ENCODE data around the gene HDAC4. TPM values are rescaled to one million over a fixed set of nuclear protein-coding genes. Genes with fewer than 3 reads are reported as not detected.

HDAC4 gene
- total and polyA plus RNA-seq, 10 of the 15 experiments (the other 5 are each of a cell fraction or from before 2014, with no cell fraction given), result 0.22 to 15.7 (median 4.8) TPM

GRCh38 chr2:239216614-239217273 lies 184.1 kb downstream of the HDAC4 start:
- DNase-seq (ENCODE audit: low read depth, low spot score) (no peak), FAIRE-seq (no peak), ATAC-seq (peak; percentile 27; the same call in 2 of the 3 replicates)
- H3K79me2 ChIP-seq (ENCODE audit: control insufficient read depth, insufficient read depth, low read length), result no peaks in the 10 kb centered on the region
- H3K9me3 ChIP-seq (replicated peaks; ENCODE audit: control insufficient read depth, insufficient read depth, low read length), result no peaks in the 10 kb centered on the region; the same call in 2 of the 3 replicates
- no peaks in the 10 kb centered on the region for H3K27me3 ChIP-seq (replicated peaks in 1 of 2; ENCODE audit: control insufficient read depth in 2 of 2, insufficient read depth in 2 of 2, low read length in 1 of 2)
- no peaks in the 10 kb centered on the region; the same call in 1 of the 2 replicates for H3K4me1 ChIP-seq (ENCODE audit: control insufficient read depth, insufficient read depth, low read length)
- intact Hi-C loops (cut with micrococcal nuclease; ENCODE audit: unreplicated experiment) (no loop called here), in situ Hi-C loops (cut with MboI) (no loop called here)
- ChIA-PET POLR2A (no interaction called here), RAD21 (ENCODE audit: unreplicated experiment) (no interaction called here), SMC1A (ENCODE audit: uncharacterized antibody, unreplicated experiment) (no interaction called here), CTCF (interaction anchor here (0.6 to 1.0 kb wide), 2 partner anchors 37 to 283 kb away, joined by 3 read pairs; no protein-coding TSS in a partner anchor)
- 23% methylated on average over 17 of the region's 17 CpGs for WGBS (ENCODE audit: insufficient coverage, insufficient replicate concordance, low lambda C conversion rate, missing lambda C conversion rate)
- H3K4me2 ChIP-seq (ENCODE audit: control insufficient read depth, insufficient read depth), result no peak overlapping the region; the same call in 1 of the 2 replicates
- H3K27ac ChIP-seq (ENCODE audit: control insufficient read depth, insufficient read depth), result no peak overlapping the region
- H3K4me3 ChIP-seq, result no peak overlapping the region
- BruUV-seq (replicated peaks), result no TSS peak
- H2AFZ ChIP-seq (ENCODE audit: control insufficient read depth, low read depth, low read length), result no peak overlapping the region
- H3K36me3 ChIP-seq (ENCODE audit: control insufficient read depth in 2 of 2, insufficient read depth in 2 of 2, low read length in 1 of 2), result no peaks in the 10 kb centered on the region
- no peak overlapping the region for H3K9ac ChIP-seq (ENCODE audit: control insufficient read depth, insufficient read depth, low read length)
- no peaks in the 10 kb centered on the region; the same call in none of the 2 replicates for H4K20me1 ChIP-seq (ENCODE audit: control insufficient read depth, insufficient read depth)
- TF ChIP-seq NRF1 (conservative IDR thresholded peaks at IDR 0.05; ENCODE audit: low read depth, low read length), result no peak
- no peak for TF ChIP-seq BRCA1 (IDR thresholded peaks at IDR 0.05; ENCODE audit: low read depth, low read length)
- no peak for TF ChIP-seq MXI1 (IDR thresholded peaks at IDR 0.05; ENCODE audit: low read depth, low read length)
- no peak for TF ChIP-seq KLF5 (IDR thresholded peaks at IDR 0.05; ENCODE audit: partially characterized antibody)
- no peak for TF ChIP-seq ELK1 (IDR thresholded peaks at IDR 0.05; ENCODE audit: low read depth, low read length)
- peak; percentile 63 for TF ChIP-seq JUNB (IDR thresholded peaks at IDR 0.05)
- TF ChIP-seq USF1 (IDR thresholded peaks at IDR 0.05; ENCODE audit: borderline replicate concordance, extremely low read length, insufficient read depth, low read depth, low read length), result no peak
- no peak for TF ChIP-seq SUPT20H (IDR thresholded peaks at IDR 0.05; ENCODE audit: borderline replicate concordance, control insufficient read depth, low read depth, low read length)
- peak in 1 of 2 experiments; percentile 65; a peak in 1 of 4 replicates for TF ChIP-seq ETV6 (conservative IDR thresholded peaks at IDR 0.05 in 1 of 2, IDR thresholded peaks at IDR 0.05 in 1 of 2; ENCODE audit: borderline replicate concordance in 1 of 2, low read depth in 1 of 2)
- no peak for TF ChIP-seq SMC3 (IDR thresholded peaks at IDR 0.05; ENCODE audit: borderline replicate concordance, low read length)
- no peak for TF ChIP-seq E4F1 (IDR thresholded peaks at IDR 0.05; ENCODE audit: borderline replicate concordance, partially characterized antibody)
- TF ChIP-seq E2F8 (IDR thresholded peaks at IDR 0.05; ENCODE audit: low read depth, partially characterized antibody), result no peak
- no peak for TF ChIP-seq TCF7 (IDR thresholded peaks at IDR 0.05; ENCODE audit: borderline replicate concordance)
- TF ChIP-seq EED (IDR thresholded peaks at IDR 0.05; ENCODE audit: low read depth), result peak; percentile 51; the same call in 1 of the 2 replicates

Data from GM12878 (cell line).